Measurements from ENCODE around the gene PTCD1.

GRCh38 chr7:99424932-99425730 is 13.5 kb downstream of the PTCD1 start:
- TF ChIP-seq POLR2AphosphoS5 (IDR thresholded peaks at IDR 0.05; ENCODE audit: borderline replicate concordance, low read depth, low read length) (no peak), EZH2 (IDR thresholded peaks at IDR 0.05) (no peak)

All from SK-N-MC (cell line).